ENCODE measurements around the gene CYP27A1.

Gene CYP27A1

DNA sequence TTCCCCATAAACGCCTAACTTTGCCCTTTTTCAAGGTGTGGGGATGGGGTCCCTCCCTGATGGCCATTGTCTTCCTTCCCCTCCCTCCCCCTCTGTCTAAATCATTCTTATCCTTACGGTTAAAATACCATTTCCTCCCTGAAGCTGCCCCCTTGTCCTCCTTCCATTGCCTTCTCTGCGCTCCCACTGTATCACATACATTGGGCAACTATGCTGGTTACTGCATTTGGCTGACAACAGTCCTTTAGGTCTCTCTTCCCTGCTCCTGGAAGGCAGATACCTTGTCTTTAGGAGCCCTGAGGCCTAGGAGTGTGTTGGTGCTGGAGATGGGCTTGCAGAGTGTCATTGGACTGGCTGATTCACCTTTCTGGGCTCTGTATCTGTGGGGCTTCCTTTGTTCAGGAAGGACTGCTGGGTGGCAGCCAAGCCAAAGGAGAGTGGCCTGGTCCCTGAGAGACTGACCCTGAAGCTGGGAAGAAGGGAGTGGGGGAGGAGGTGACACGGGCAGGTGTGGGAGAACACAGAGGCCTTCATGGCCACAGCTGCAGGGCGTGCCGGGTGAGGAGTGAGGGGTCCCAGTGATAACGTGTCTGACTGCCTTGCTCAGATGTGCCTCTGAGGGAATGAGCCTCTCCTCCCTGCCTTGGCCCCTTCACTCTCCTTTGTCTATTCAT lies 79.8 kb downstream of the CYP27A1 start:
- no peak for DNase-seq

GRCh38 chr2:218863021-218863520 lies 81.1 kb downstream of the CYP27A1 start:
- no peak for DNase-seq

Measured in hematopoietic multipotent progenitor cell treated with erythropoietin and hydrocortisone succinate and interleukin-3 and kit ligand, for 4 days (in vitro differentiated cells).